HepG2 (cell line): ENCODE data around the gene SLC35B3. TPM values are rescaled to one million over a fixed set of nuclear protein-coding genes. Genes with fewer than 3 reads are reported as not detected.

Source experiments
- AFF4 ChIP-seq: sonication (generic); formaldehyde crosslinking; IDR thresholded peaks from 2 replicates; pipeline ENCODE4 v1.4.0; 2020; ENCODE audit warnings: missing genetic modification reagents
- CCAR2 ChIP-seq: fragments of 200-400 bp; formaldehyde crosslinking; optimal IDR thresholded peaks from 2 replicates; pipeline ENCODE3; 2018; ENCODE audit warnings: low read depth, mild to moderate bottlenecking, low read length, moderate library complexity
- EED ChIP-seq: sonication (generic); formaldehyde crosslinking; IDR thresholded peaks from 2 replicates; pipeline ENCODE4 v1.5.0; 2020; ENCODE audit warnings: mild to moderate bottlenecking, missing genetic modification reagents
- ISX ChIP-seq: sonication (generic); formaldehyde crosslinking; conservative IDR thresholded peaks from 2 replicates; pipeline ENCODE4 v1.5.0; 2020; ENCODE audit warnings: missing genetic modification reagents
- MTA1 ChIP-seq: sonication (generic); formaldehyde crosslinking; IDR thresholded peaks from 2 replicates; pipeline ENCODE4 v1.4.0; 2020; ENCODE audit warnings: missing genetic modification reagents, mild to moderate bottlenecking, borderline replicate concordance
- NCOA5 ChIP-seq: sonication (generic); formaldehyde crosslinking; IDR thresholded peaks from 2 replicates; pipeline ENCODE4 v1.4.0; 2020; ENCODE audit warnings: missing genetic modification reagents
- PHF5A ChIP-seq: IDR thresholded peaks from one replicate; pipeline ENCODE4 v1.6.1; 2018; ENCODE audit warnings: low read depth, missing genetic modification reagents; ENCODE audit not compliant: unreplicated experiment
- SP1 ChIP-seq, 2 experiments: fragments of 450-650 bp in 1 of 2; sonication (generic) in 1 of 2; formaldehyde crosslinking in 1 of 2; IDR thresholded peaks; 2 replicates each; pipeline versions ENCODE4 v1.4.0 to v1.6.1; 2016 to 2020; ENCODE audit warnings: missing genetic modification reagents in 1 of 2
- XBP1 ChIP-seq: sonication (generic); formaldehyde crosslinking; IDR thresholded peaks from 2 replicates; pipeline ENCODE4 v1.5.0; 2020; ENCODE audit warnings: missing genetic modification reagents
- ZFY ChIP-seq: sonication (generic); formaldehyde crosslinking; IDR thresholded peaks from 2 replicates; pipeline ENCODE4 v1.4.0; 2020; ENCODE audit warnings: missing genetic modification reagents
- polyA plus RNA-seq, 8 experiments: library from polyadenylated mRNA; depleted of rRNA in 3 of 8; stranded (reverse) in 7 of 8; unstranded in 1 of 8; fragments of >200 nt; fragmentation: Illumina TruSeq in 4 of 8; extraction: Trizol in 4 of 8; gene quantifications; 2 replicates each; pipeline versions ENCODE4 v1.2.1 to v1.2.3, GENCODE V29; 2011 to 2016; ENCODE audit warnings: low read depth in 4 of 8, missing spikeins in 1 of 8, mixed read lengths in 1 of 8; ENCODE audit not compliant: insufficient read depth in 1 of 8
- total RNA-seq, 5 experiments: library from RNA; depleted of rRNA; stranded (reverse); fragments of >200 nt; fragmentation: Illumina TruSeq; extraction: Trizol; gene quantifications; 2 replicates each; pipeline ENCODE4 v1.2.3, GENCODE V29; 2016; ENCODE audit warnings: low read depth in 1 of 5
- TF ChIP-seq, protein P1 (sequence below): sonication (generic); formaldehyde crosslinking; IDR thresholded peaks from 2 replicates; pipeline ENCODE4 v1.4.0; 2020; ENCODE audit warnings: missing genetic modification reagents

Gene SLC35B3
- total and polyA plus RNA-seq, 2 of the 13 experiments (the other 11 are each of a cell fraction or from before 2014, with no cell fraction given) = 8.7 to 13.5 TPM

GRCh38 chr6:8382434-8382833 is 52.9 kb downstream of the SLC35B3 start (continued):
- TF ChIP-seq, protein P1, sequence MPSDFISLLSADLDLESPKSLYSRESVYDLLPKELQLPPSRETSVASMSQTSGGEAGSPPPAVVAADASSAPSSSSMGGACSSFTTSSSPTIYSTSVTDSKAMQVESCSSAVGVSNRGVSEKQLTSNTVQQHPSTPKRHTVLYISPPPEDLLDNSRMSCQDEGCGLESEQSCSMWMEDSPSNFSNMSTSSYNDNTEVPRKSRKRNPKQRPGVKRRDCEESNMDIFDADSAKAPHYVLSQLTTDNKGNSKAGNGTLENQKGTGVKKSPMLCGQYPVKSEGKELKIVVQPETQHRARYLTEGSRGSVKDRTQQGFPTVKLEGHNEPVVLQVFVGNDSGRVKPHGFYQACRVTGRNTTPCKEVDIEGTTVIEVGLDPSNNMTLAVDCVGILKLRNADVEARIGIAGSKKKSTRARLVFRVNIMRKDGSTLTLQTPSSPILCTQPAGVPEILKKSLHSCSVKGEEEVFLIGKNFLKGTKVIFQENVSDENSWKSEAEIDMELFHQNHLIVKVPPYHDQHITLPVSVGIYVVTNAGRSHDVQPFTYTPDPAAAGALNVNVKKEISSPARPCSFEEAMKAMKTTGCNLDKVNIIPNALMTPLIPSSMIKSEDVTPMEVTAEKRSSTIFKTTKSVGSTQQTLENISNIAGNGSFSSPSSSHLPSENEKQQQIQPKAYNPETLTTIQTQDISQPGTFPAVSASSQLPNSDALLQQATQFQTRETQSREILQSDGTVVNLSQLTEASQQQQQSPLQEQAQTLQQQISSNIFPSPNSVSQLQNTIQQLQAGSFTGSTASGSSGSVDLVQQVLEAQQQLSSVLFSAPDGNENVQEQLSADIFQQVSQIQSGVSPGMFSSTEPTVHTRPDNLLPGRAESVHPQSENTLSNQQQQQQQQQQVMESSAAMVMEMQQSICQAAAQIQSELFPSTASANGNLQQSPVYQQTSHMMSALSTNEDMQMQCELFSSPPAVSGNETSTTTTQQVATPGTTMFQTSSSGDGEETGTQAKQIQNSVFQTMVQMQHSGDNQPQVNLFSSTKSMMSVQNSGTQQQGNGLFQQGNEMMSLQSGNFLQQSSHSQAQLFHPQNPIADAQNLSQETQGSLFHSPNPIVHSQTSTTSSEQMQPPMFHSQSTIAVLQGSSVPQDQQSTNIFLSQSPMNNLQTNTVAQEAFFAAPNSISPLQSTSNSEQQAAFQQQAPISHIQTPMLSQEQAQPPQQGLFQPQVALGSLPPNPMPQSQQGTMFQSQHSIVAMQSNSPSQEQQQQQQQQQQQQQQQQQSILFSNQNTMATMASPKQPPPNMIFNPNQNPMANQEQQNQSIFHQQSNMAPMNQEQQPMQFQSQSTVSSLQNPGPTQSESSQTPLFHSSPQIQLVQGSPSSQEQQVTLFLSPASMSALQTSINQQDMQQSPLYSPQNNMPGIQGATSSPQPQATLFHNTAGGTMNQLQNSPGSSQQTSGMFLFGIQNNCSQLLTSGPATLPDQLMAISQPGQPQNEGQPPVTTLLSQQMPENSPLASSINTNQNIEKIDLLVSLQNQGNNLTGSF = no peak
- no peak for TF ChIP-seq SP1 (IDR thresholded peaks at IDR 0.05)
- TF ChIP-seq SP1 (CRISPR knock-in tag; IDR thresholded peaks at IDR 0.05) = no peak
- no peak for TF ChIP-seq ISX
- no peak for TF ChIP-seq XBP1
- no peak for TF ChIP-seq AFF4 (CRISPR knock-in tag)
- no peak for TF ChIP-seq MTA1 (CRISPR knock-in tag)
- no peak for TF ChIP-seq PHF5A (CRISPR knock-in tag)
- no peak for TF ChIP-seq EED (CRISPR knock-in tag)
- no peak for TF ChIP-seq NCOA5
- TF ChIP-seq ZFY (CRISPR knock-in tag) = no peak
- TF ChIP-seq CCAR2 = no peak
